Measurements from ENCODE around the gene OR8S1.

The OR8S1 gene

DNA sequence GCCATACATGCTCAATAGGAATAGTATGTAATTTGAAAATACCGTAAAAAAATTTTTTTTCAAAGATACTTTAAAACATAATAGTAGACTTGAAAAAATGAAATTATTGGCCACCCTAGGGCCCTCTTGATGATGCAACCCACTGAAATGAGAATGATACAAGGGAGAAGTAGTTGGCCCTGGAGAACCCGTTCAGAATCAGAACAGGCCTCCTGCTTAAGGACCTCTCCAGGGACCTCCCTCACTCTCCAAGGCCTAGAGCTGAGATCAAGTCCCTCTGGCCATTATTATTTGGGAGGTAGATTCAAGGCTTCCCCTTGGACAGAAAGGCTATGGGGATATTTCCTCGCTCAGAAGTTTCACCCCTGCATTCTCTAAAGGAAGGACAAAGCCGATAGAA, 32.5 kb downstream of the OR8S1 start:
- DNase-seq = no peak

DNA sequence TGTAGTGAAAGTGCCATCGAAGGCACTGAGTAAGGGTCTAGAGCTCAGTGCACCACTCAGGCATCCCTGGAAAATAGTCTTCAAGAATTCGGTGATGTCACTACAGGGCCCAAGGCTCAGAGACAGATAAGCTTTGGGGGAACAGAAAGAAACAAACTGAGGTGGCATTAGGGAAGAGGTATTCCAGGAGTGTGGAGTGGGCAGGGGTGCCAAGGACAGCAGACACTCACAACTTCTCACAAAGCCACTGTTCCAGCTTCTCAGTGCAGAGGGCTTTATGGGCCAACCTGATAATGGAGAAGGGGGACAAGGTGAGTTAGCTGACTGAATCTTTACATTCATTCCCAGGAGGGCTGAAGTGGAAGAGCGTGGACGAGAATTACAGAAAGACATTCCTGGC, 42.3 kb downstream of the OR8S1 start:
- DNase-seq = no peak

DNA sequence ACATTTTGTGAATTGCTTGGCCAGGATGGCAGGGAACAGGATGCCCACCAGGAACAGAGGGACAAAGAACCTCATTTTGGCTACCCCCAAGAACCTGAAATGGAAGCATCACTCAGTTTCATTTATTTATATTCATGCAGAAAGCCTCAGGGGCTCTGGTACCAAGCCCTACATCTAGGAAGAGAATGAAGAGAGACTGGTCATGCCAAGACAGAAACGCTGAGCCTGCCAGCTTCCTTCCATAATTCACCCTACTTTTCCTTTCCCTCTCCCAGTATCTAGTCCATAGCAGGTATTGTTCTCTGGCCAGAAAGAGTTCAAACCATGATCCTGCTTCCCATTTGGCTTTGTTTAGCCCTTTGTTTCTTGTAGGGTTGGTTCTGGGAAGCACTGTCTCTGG, 44.5 kb downstream of the OR8S1 start, which contains the start of gene LALBA:
Gene LALBA, minus strand, starts transcription at position 101 of the 400 bp plus-strand sequence. Its CDS starts 26 bp downstream, at position 75.
- no peak for DNase-seq

DNA sequence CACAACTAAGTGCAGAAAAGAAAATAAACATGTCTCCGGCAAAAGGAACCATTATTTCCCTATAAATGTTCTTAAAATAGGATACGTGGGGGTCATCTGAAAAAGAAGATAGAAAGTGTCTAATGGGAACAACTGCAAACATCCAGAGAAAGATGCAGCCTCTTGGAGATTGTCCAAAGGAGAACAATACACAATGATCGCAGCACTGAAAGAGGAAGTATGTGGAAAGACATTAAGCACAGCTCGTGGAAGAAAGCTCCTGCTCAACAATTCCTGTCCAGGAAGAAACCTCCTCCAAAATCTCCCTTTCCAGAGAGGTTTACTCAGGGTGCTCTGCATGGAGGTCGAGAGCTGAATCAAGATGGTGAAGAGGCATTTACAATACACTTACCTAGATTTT, 46.9 kb downstream of the OR8S1 start:
- DNase-seq = no peak
